ENCODE data around the gene ZNF692. TPM values are rescaled to one million over a fixed set of nuclear protein-coding genes. Genes with fewer than 3 reads are reported as not detected.

Gene ZNF692
- total and polyA plus RNA-seq, 2 of the 13 experiments (the other 11 are each of a cell fraction or from before 2014, with no cell fraction given): 27.3 to 45.8 TPM

DNA sequence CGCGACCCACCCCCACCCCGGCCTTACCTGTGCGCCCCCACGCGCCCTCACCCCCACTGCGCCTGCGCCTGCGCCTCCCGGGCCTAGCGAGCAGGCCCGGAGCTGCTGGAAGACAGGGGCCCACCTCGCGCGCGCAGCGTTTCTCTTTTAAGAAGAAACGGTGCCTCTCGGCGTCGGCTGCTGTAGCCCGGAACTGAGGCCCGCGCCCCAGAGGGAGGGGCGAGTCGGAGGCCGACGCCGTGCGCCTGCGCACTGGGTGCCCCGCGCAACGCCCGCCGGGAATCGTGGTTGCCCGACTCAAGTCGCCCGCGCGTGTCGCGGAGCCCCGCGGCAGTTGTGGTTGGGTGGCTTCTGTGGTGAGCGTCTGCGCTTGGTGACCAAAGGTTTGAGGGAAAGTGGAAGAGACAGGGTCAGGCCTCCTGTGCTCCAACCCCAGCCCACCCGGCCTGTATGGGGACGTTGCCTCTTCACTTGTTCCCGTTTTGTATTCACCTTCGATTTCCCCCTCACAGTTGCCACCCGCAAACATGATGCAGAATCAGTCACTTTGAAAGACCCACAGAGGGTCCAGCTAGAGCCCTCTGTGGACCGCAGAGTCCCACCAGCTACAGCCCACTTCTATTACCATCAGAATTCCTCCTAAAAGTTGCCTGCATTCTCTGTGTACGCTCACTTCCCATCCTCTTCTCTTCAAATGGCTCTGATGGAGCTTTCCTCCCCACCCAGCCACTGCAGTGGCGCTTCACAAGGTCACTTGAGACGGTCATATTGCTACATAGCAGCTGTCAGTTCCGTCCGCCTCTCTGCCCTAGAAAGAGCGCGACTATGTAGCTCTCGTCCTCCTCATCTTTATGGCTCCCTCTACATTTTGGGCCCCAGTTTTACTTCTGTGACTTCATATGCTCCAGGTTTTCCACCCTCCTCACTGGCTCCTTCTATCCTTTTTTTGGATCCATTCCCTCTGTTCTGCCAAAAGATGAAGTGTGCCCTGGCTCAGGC, at the start of gene ZNF692 (continued):
- TF ChIP-seq, protein P1, sequence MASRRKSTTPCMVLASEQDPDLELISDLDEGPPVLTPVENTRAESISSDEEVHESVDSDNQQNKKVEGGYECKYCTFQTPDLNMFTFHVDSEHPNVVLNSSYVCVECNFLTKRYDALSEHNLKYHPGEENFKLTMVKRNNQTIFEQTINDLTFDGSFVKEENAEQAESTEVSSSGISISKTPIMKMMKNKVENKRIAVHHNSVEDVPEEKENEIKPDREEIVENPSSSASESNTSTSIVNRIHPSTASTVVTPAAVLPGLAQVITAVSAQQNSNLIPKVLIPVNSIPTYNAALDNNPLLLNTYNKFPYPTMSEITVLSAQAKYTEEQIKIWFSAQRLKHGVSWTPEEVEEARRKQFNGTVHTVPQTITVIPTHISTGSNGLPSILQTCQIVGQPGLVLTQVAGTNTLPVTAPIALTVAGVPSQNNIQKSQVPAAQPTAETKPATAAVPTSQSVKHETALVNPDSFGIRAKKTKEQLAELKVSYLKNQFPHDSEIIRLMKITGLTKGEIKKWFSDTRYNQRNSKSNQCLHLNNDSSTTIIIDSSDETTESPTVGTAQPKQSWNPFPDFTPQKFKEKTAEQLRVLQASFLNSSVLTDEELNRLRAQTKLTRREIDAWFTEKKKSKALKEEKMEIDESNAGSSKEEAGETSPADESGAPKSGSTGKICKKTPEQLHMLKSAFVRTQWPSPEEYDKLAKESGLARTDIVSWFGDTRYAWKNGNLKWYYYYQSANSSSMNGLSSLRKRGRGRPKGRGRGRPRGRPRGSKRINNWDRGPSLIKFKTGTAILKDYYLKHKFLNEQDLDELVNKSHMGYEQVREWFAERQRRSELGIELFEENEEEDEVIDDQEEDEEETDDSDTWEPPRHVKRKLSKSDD (CRISPR knock-in tag; IDR thresholded peaks at IDR 0.05; ENCODE audit: low read depth): no peak; the same call in 1 of the 2 replicates
- TF ChIP-seq, protein P2, sequence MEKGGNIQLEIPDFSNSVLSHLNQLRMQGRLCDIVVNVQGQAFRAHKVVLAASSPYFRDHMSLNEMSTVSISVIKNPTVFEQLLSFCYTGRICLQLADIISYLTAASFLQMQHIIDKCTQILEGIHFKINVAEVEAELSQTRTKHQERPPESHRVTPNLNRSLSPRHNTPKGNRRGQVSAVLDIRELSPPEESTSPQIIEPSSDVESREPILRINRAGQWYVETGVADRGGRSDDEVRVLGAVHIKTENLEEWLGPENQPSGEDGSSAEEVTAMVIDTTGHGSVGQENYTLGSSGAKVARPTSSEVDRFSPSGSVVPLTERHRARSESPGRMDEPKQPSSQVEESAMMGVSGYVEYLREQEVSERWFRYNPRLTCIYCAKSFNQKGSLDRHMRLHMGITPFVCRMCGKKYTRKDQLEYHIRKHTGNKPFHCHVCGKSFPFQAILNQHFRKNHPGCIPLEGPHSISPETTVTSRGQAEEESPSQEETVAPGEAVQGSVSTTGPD (CRISPR knock-in tag; IDR thresholded peaks at IDR 0.05): no peak
- no peak for TF ChIP-seq ZNF660 (CRISPR knock-in tag; IDR thresholded peaks at IDR 0.05; ENCODE audit: borderline replicate concordance, low read depth)
- peak; percentile 56 for TF ChIP-seq HOXD1 (CRISPR knock-in tag; IDR thresholded peaks at IDR 0.05)
- TF ChIP-seq ATM (IDR thresholded peaks at IDR 0.05; ENCODE audit: borderline replicate concordance): no peak
- TF ChIP-seq, protein P3, sequence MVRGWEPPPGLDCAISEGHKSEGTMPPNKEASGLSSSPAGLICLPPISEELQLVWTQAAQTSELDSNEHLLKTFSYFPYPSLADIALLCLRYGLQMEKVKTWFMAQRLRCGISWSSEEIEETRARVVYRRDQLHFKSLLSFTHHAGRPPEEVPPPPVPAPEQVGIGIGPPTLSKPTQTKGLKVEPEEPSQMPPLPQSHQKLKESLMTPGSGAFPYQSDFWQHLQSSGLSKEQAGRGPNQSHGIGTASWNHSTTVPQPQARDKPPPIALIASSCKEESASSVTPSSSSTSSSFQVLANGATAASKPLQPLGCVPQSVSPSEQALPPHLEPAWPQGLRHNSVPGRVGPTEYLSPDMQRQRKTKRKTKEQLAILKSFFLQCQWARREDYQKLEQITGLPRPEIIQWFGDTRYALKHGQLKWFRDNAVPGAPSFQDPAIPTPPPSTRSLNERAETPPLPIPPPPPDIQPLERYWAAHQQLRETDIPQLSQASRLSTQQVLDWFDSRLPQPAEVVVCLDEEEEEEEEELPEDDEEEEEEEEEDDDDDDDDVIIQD (CRISPR knock-in tag; IDR thresholded peaks at IDR 0.05; ENCODE audit: low read depth): no peak
- TF ChIP-seq SATB2 (CRISPR knock-in tag; IDR thresholded peaks at IDR 0.05): no peak; the same call in 1 of the 2 replicates
- peak; percentile 8; the same call in 1 of the 2 replicates for TF ChIP-seq ZNF564 (CRISPR knock-in tag; IDR thresholded peaks at IDR 0.05)
- TF ChIP-seq YEATS4 (CRISPR knock-in tag; IDR thresholded peaks at IDR 0.05; ENCODE audit: borderline replicate concordance): 0 out of 2 replicates have a peak, but pooled peaks have one; percentile 29
- peak; percentile 51; the same call in 1 of the 2 replicates for TF ChIP-seq SIN3A (IDR thresholded peaks at IDR 0.05; ENCODE audit: borderline replicate concordance, low read depth, low read length)
- no peak for TF ChIP-seq SKI (IDR thresholded peaks at IDR 0.05; ENCODE audit: partially characterized antibody)
- no peak for TF ChIP-seq PRMT3 (CRISPR knock-in tag; IDR thresholded peaks at IDR 0.05; ENCODE audit: borderline replicate concordance, low read depth)
- TF ChIP-seq, protein P4, sequence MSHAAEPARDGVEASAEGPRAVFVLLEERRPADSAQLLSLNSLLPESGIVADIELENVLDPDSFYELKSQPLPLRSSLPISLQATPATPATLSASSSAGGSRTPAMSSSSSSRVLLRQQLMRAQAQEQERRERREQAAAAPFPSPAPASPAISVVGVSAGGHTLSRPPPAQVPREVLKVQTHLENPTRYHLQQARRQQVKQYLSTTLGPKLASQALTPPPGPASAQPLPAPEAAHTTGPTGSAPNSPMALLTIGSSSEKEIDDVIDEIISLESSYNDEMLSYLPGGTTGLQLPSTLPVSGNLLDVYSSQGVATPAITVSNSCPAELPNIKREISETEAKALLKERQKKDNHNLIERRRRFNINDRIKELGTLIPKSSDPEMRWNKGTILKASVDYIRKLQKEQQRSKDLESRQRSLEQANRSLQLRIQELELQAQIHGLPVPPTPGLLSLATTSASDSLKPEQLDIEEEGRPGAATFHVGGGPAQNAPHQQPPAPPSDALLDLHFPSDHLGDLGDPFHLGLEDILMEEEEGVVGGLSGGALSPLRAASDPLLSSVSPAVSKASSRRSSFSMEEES (CRISPR knock-in tag; IDR thresholded peaks at IDR 0.05): no peak; the same call in 1 of the 2 replicates
- TF ChIP-seq WIZ (CRISPR knock-in tag; IDR thresholded peaks at IDR 0.05): no peak
- no peak for TF ChIP-seq ZNF251 (CRISPR knock-in tag; IDR thresholded peaks at IDR 0.05)
- TF ChIP-seq, protein P5, sequence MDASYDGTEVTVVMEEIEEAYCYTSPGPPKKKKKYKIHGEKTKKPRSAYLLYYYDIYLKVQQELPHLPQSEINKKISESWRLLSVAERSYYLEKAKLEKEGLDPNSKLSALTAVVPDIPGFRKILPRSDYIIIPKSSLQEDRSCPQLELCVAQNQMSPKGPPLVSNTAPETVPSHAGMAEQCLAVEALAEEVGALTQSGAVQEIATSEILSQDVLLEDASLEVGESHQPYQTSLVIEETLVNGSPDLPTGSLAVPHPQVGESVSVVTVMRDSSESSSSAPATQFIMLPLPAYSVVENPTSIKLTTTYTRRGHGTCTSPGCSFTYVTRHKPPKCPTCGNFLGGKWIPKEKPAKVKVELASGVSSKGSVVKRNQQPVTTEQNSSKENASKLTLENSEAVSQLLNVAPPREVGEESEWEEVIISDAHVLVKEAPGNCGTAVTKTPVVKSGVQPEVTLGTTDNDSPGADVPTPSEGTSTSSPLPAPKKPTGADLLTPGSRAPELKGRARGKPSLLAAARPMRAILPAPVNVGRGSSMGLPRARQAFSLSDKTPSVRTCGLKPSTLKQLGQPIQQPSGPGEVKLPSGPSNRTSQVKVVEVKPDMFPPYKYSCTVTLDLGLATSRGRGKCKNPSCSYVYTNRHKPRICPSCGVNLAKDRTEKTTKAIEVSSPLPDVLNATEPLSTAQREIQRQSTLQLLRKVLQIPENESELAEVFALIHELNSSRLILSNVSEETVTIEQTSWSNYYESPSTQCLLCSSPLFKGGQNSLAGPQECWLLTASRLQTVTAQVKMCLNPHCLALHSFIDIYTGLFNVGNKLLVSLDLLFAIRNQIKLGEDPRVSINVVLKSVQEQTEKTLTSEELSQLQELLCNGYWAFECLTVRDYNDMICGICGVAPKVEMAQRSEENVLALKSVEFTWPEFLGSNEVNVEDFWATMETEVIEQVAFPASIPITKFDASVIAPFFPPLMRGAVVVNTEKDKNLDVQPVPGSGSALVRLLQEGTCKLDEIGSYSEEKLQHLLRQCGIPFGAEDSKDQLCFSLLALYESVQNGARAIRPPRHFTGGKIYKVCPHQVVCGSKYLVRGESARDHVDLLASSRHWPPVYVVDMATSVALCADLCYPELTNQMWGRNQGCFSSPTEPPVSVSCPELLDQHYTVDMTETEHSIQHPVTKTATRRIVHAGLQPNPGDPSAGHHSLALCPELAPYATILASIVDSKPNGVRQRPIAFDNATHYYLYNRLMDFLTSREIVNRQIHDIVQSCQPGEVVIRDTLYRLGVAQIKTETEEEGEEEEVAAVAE (CRISPR knock-in tag; IDR thresholded peaks at IDR 0.05; ENCODE audit: borderline replicate concordance): no peak

Data from HepG2 (cell line).